ENCODE measurements around the gene ANKRD53. TPM values are rescaled to one million over a fixed set of nuclear protein-coding genes. Genes with fewer than 3 reads are reported as not detected.
A peak's percentile ranks its signal among the peaks of the same experiment; 100 is the strongest.

The ANKRD53 gene
- total and polyA plus RNA-seq, 7 experiments from 2014 or later = 0.21 to 1.5 (median 0.63) TPM; not detected in 3

GRCh38 chr2:70981866-70982810, 3.7 kb downstream of the ANKRD53 start:
- ATAC-seq = no peak
- no peak overlapping the region for H3K4me3 Mint-ChIP-seq
- no peak overlapping the region for H3K27ac Mint-ChIP-seq
- no peaks in the 10 kb centered on the region for H3K27me3 ChIP-seq (ENCODE audit: control insufficient read depth in 2 of 2, insufficient read depth in 2 of 2, low read length in 2 of 2)
- POLR2A ChIA-PET = interaction anchor here (1.2 kb wide), 1 partner anchor 86 kb away, joined by 3 read pairs; the partner anchor contains the start of gene NAGK
- no peak overlapping the region for H3K27ac ChIP-seq (ENCODE audit: low read depth, low read length)
- CTCF ChIA-PET = interaction anchor here (1.1 to 3.7 kb wide), 3 partner anchors 17 to 34 kb away, joined by 3 to 23 read pairs (median 4); no protein-coding TSS in a partner anchor
- H3K9me3 ChIP-seq (ENCODE audit: control insufficient read depth in 2 of 3, low read length in 3 of 3) = no peaks in the 10 kb centered on the region
- H3K27me3 Mint-ChIP-seq = peaks cover 0 to 6% (median 0%) of the 10 kb centered on the region in 5 donors
- H3K9me3 Mint-ChIP-seq = no peaks in the 10 kb centered on the region
- H3K36me3 ChIP-seq (ENCODE audit: control insufficient read depth in 2 of 3, insufficient read depth in 3 of 3, low read length in 3 of 3) = peaks cover 0 to 14% (median 7%) of the 10 kb centered on the region in 3 experiments
- H3K4me1 Mint-ChIP-seq = peaks cover 19 to 34% (median 30%) of the 10 kb centered on the region in 7 donors
- intact Hi-C loops (cut with micrococcal nuclease) = no loop called here
- no peak overlapping the region for H3K4me3 ChIP-seq (ENCODE audit: low read length)
- peak in 1 of 9 donors; percentile 18 for DNase-seq
- peaks cover 9% of the 10 kb centered on the region in 2 donors for H3K4me1 ChIP-seq (ENCODE audit: control insufficient read depth in 2 of 2, insufficient read depth in 2 of 2, low read length in 2 of 2)
- H3K36me3 Mint-ChIP-seq = peaks cover 0 to 14% (median 3%) of the 10 kb centered on the region in 5 donors

GRCh38 chr2:70982971-70983370, 4.5 kb downstream of the ANKRD53 start:
- DNase-seq (no peak), ATAC-seq (no peak)
- CTCF ChIA-PET = interaction anchor here (1.1 to 3.7 kb wide), 3 partner anchors 17 to 35 kb away, joined by 3 to 23 read pairs (median 4); no protein-coding TSS in a partner anchor
- peaks cover 0 to 22% (median 10%) of the 10 kb centered on the region in 3 experiments for H3K36me3 ChIP-seq (ENCODE audit: control insufficient read depth in 2 of 3, insufficient read depth in 3 of 3, low read length in 3 of 3)
- no peaks in the 10 kb centered on the region for H3K9me3 ChIP-seq (ENCODE audit: control insufficient read depth in 2 of 3, low read length in 3 of 3)
- H3K36me3 Mint-ChIP-seq = peaks cover 0 to 19% (median 3%) of the 10 kb centered on the region in 5 donors
- H3K27ac ChIP-seq (ENCODE audit: low read depth, low read length) = no peak overlapping the region
- H3K4me1 ChIP-seq (ENCODE audit: control insufficient read depth in 2 of 2, insufficient read depth in 2 of 2, low read length in 2 of 2) = peaks cover 4% of the 10 kb centered on the region in 2 donors
- POLR2A ChIA-PET = interaction anchor here (0.6 to 1.2 kb wide), 3 partner anchors 9 to 86 kb away, joined by 3 read pairs; partner anchors contain the start of gene NAGK
- peaks cover 11 to 26% (median 23%) of the 10 kb centered on the region in 7 donors for H3K4me1 Mint-ChIP-seq
- H3K27ac Mint-ChIP-seq = peak overlapping the region in 1 of 9 donors; percentile 4
- peak overlapping the region in 1 of 10 donors; percentile 28 for H3K4me3 Mint-ChIP-seq
- peaks cover 0 to 5% (median 0%) of the 10 kb centered on the region in 5 donors for H3K27me3 Mint-ChIP-seq
- H3K27me3 ChIP-seq (ENCODE audit: control insufficient read depth in 2 of 2, insufficient read depth in 2 of 2, low read length in 2 of 2) = no peaks in the 10 kb centered on the region
- intact Hi-C loops (cut with micrococcal nuclease) = no loop called here
- no peak overlapping the region for H3K4me3 ChIP-seq (ENCODE audit: low read length)
- no peaks in the 10 kb centered on the region for H3K9me3 Mint-ChIP-seq

GRCh38 chr2:70983506-70984227, 5.2 kb downstream of the ANKRD53 start:
- CTCF ChIA-PET = interaction anchor here (0.9 to 3.7 kb wide), 3 partner anchors 18 to 113 kb away, joined by 3 to 24 read pairs (median 23); no protein-coding TSS in a partner anchor
- intact Hi-C loops (cut with micrococcal nuclease) = no loop called here
- H3K4me1 Mint-ChIP-seq = peaks cover 7 to 22% (median 19%) of the 10 kb centered on the region in 7 donors
- ATAC-seq = no peak
- H3K27ac ChIP-seq (ENCODE audit: low read depth, low read length) = no peak overlapping the region
- H3K27me3 Mint-ChIP-seq = peaks cover 0 to 2% (median 0%) of the 10 kb centered on the region in 5 donors
- DNase-seq = peak in 1 of 9 donors; percentile 14
- peak overlapping the region in 1 of 9 donors; percentile 4 for H3K27ac Mint-ChIP-seq
- POLR2A ChIA-PET = interaction anchor here (0.8 to 1.2 kb wide), 3 partner anchors 10 to 1068 kb away, joined by 3 read pairs; partner anchors contain the start of genes MXD1 and NAGK
- H3K9me3 Mint-ChIP-seq = no peaks in the 10 kb centered on the region
- H3K36me3 ChIP-seq (ENCODE audit: control insufficient read depth in 2 of 3, insufficient read depth in 3 of 3, low read length in 3 of 3) = peaks cover 0 to 29% (median 17%) of the 10 kb centered on the region in 3 experiments
- H3K9me3 ChIP-seq (ENCODE audit: control insufficient read depth in 2 of 3, low read length in 3 of 3) = no peaks in the 10 kb centered on the region
- H3K4me3 Mint-ChIP-seq = peak overlapping the region in 1 of 10 donors; percentile 49
- H3K36me3 Mint-ChIP-seq = peaks cover 0 to 22% (median 3%) of the 10 kb centered on the region in 5 donors
- no peaks in the 10 kb centered on the region for H3K4me1 ChIP-seq (ENCODE audit: control insufficient read depth in 2 of 2, insufficient read depth in 2 of 2, low read length in 2 of 2)
- H3K27me3 ChIP-seq (ENCODE audit: control insufficient read depth in 2 of 2, insufficient read depth in 2 of 2, low read length in 2 of 2) = no peaks in the 10 kb centered on the region
- no peak overlapping the region for H3K4me3 ChIP-seq (ENCODE audit: low read length)

- Histone ChIP-seq H3K4me1 (ENCODE audit: control insufficient read depth in 2 of 2, insufficient read depth in 2 of 2, low read length in 2 of 2) (no peaks in the 10 kb centered on the region), H3K9me3 (ENCODE audit: control insufficient read depth in 2 of 3, low read length in 3 of 3) (no peaks in the 10 kb centered on the region), H3K36me3 (ENCODE audit: control insufficient read depth in 2 of 3, insufficient read depth in 3 of 3, low read length in 3 of 3) (peaks cover 1 to 35% (median 21%) of the 10 kb centered on the region in 3 experiments), H3K27ac (ENCODE audit: low read depth, low read length) (no peak overlapping the region), H3K27me3 (ENCODE audit: control insufficient read depth in 2 of 2, insufficient read depth in 2 of 2, low read length in 2 of 2) (no peaks in the 10 kb centered on the region), H3K4me3 (ENCODE audit: low read length) (no peak overlapping the region)
- H3K4me3 Mint-ChIP-seq = peak overlapping the region in 5 of 10 donors; percentile 51 to 62 (median 54)
- peaks cover 7 to 22% (median 19%) of the 10 kb centered on the region in 7 donors for H3K4me1 Mint-ChIP-seq
- ChIA-PET CTCF (interaction anchor here (0.7 to 3.7 kb wide), 4 partner anchors 12 to 114 kb away, joined by 3 to 24 read pairs (median 14); no protein-coding TSS in a partner anchor), POLR2A (interaction anchor here (0.8 to 1.2 kb wide), 3 partner anchors 10 to 1069 kb away, joined by 3 to 4 read pairs (median 3); partner anchors contain the start of genes MXD1 and TEX261)
- H3K36me3 Mint-ChIP-seq = peaks cover 0 to 24% (median 6%) of the 10 kb centered on the region in 5 donors
- intact Hi-C loops (cut with micrococcal nuclease) = no loop called here
- H3K27me3 Mint-ChIP-seq = peaks cover 0 to 2% (median 0%) of the 10 kb centered on the region in 5 donors
- DNase-seq (peak in 1 of 9 donors; percentile 13), ATAC-seq (no peak)
- H3K27ac Mint-ChIP-seq = peak overlapping the region in 3 of 9 donors; percentile 41 to 48 (median 42)
- no peaks in the 10 kb centered on the region for H3K9me3 Mint-ChIP-seq
Measured at GRCh38 chr2:70984228-70984575, 5.8 kb downstream of the ANKRD53 start.

DNA sequence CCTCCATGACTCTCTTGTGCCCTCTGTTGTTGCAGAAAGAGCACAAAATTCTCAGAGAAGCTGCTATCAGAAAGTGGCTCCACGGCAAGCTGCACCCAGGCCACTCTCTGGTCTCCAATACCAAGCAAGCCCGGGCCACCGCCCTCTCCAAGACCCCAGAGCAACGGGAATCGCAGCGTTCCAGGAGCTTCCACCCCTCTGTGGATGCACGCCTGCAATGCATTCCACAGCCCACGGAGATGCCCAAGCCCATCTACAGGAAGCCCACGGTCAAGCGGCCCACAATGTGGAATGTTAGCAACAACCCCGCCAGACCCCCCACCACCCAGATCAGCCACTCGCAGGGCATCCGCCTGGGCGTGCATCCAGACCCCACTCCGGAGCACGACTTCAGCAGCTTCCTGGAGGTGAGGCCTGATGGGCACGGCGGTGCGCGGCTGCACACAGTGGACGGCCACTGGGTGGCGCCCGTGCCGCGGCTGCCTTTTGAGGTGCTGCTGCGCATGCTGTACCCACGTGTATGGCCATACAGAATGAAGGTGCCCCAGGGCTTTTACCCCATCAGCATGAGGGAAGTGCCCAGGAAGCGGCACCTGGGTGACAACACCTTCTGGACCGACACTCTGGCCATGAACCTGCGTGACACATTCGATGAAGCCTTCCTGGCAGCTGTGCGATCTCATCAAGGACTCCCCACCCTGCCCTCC, 6.3 kb downstream of the ANKRD53 start:
- Histone ChIP-seq H3K9me3 (ENCODE audit: control insufficient read depth in 2 of 3, low read length in 3 of 3) (no peaks in the 10 kb centered on the region), H3K36me3 (ENCODE audit: control insufficient read depth in 2 of 3, insufficient read depth in 3 of 3, low read length in 3 of 3) (peaks cover 7 to 40% (median 26%) of the 10 kb centered on the region in 3 experiments), H3K27me3 (ENCODE audit: control insufficient read depth in 2 of 2, insufficient read depth in 2 of 2, low read length in 2 of 2) (no peaks in the 10 kb centered on the region), H3K4me3 (ENCODE audit: low read length) (no peak overlapping the region), H3K27ac (ENCODE audit: low read depth, low read length) (peak overlapping the region; percentile 8), H3K4me1 (ENCODE audit: control insufficient read depth in 2 of 2, insufficient read depth in 2 of 2, low read length in 2 of 2) (no peaks in the 10 kb centered on the region)
- intact Hi-C loops (cut with micrococcal nuclease) = loop anchor here (1.0 kb wide), 4 partner anchors 10 to 19 kb away; partner anchors contain the start of gene TEX261 (in 1 of the 2)
- H3K4me1 Mint-ChIP-seq = peaks cover 7 to 22% (median 18%) of the 10 kb centered on the region in 7 donors
- ATAC-seq (peak; percentile 100), DNase-seq (peak; percentile 71 to 86 (median 82))
- peak overlapping the region in 6 of 9 donors; percentile 39 to 76 (median 45) for H3K27ac Mint-ChIP-seq
- H3K9me3 Mint-ChIP-seq = no peaks in the 10 kb centered on the region
- peaks cover 0 to 28% (median 6%) of the 10 kb centered on the region in 5 donors for H3K36me3 Mint-ChIP-seq
- H3K4me3 Mint-ChIP-seq = peak overlapping the region in 8 of 10 donors; percentile 51 to 66 (median 57)
- POLR2A ChIA-PET = interaction anchor here (0.8 to 1.2 kb wide), 3 partner anchors 10 to 1070 kb away, joined by 3 to 4 read pairs (median 3); partner anchors contain the start of genes MXD1 and TEX261
- no peaks in the 10 kb centered on the region for H3K27me3 Mint-ChIP-seq
- CTCF ChIA-PET = interaction anchor here (0.7 to 3.7 kb wide), 6 partner anchors 10 to 114 kb away, joined by 3 to 24 read pairs (median 4); no protein-coding TSS in a partner anchor
